RWPE1 (cell line): ENCODE measurements around the gene SLC47A2.

Source experiments
- CTCF ChIA-PET: fragments of 350-600 bp; sonication (Branson Sonifier 250); formaldehyde crosslinking; extraction: SDS; loops from one replicate; lab custom pipeline; 2021; lab: Yijun Ruan, JAX
- POLR2A ChIA-PET: fragments of 400-600 bp; formaldehyde crosslinking; extraction: SDS; loops from one replicate; lab custom pipeline; 2020; ENCODE audit warnings: antibody characterized with exemption; ENCODE audit not compliant: low non-redundant PET; lab: Yijun Ruan, JAX
- DNase-seq: peaks from one replicate; pipeline ENCODE4 v3.0.0; 2012; ENCODE audit warnings: low spot score
- H3K27ac ChIP-seq: fragments of 450-650 bp; 2 replicates; pipeline ENCODE4 v1.5.1; 2017
- TF ChIP-seq, protein P1 (sequence below): fragments of 450-650 bp; conservative IDR thresholded peaks from 2 replicates; pipeline ENCODE4 v1.5.1; 2017; ENCODE audit warnings: low read depth, mild to moderate bottlenecking

Gene SLC47A2

DNA sequence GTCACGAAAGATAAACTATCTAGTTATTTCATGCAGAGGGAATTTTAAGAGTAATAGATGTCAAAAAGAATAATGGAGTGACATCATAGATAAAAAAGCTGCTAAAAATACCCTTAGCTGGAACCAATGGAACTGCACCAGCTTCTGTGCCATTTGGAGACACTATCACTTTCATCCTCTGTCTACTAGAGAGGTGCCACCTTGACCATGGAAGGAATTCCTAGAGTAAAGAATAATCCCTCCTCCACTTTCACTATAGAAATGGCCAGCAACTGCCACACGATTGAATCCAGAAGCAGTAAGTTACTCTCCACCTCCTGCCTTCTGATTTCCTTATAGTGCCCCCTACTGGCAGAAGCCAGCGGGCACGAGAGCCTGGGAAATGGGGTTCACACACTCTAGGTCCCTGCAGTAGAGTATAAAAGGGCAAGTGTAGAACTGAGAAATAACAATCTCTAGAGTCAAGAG lies 70.6 kb downstream of the SLC47A2 start:
- TF ChIP-seq, protein P1, sequence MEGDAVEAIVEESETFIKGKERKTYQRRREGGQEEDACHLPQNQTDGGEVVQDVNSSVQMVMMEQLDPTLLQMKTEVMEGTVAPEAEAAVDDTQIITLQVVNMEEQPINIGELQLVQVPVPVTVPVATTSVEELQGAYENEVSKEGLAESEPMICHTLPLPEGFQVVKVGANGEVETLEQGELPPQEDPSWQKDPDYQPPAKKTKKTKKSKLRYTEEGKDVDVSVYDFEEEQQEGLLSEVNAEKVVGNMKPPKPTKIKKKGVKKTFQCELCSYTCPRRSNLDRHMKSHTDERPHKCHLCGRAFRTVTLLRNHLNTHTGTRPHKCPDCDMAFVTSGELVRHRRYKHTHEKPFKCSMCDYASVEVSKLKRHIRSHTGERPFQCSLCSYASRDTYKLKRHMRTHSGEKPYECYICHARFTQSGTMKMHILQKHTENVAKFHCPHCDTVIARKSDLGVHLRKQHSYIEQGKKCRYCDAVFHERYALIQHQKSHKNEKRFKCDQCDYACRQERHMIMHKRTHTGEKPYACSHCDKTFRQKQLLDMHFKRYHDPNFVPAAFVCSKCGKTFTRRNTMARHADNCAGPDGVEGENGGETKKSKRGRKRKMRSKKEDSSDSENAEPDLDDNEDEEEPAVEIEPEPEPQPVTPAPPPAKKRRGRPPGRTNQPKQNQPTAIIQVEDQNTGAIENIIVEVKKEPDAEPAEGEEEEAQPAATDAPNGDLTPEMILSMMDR: peak; percentile 39; the same call in 1 of the 2 replicates
- ChIA-PET POLR2A (no interaction called here), CTCF (interaction anchor here (0.7 kb wide), 1 partner anchor 68 kb away, joined by 3 read pairs; no protein-coding TSS in a partner anchor)
- DNase-seq: no peak
- H3K27ac ChIP-seq: no peak overlapping the region; the same call in 1 of the 2 replicates

DNA sequence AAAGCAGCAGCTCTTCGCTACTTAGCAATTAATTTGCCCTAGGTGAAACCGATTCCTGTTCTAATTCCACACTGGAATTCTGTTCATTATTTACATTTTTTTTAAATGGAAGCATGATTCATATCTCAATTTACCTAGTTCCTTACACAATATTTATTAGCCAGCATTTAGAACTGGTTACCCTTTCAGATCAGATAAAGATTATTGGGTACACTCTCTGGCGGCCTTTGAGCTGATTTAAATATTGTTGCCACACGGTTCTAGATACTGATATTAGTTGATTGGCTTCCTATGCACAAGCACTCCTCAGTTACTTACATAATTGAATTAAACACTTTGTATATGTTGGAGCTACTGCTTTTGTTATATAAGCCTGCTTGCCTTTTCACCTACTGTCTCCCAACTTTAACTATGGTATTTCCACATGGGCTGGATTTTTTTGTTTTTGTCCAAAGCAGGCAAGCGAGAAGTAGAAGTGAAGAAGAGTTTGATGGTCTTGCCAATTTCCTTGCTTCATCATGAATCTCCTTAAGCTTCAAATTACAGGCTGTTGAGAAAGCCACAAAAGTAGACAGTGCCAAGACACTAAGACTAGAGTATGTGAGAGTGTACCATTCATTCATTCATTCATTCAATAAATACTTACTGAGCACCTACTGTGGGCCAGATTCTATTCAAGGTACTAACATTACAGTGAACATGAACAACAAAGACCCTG lies 71.7 kb downstream of the SLC47A2 start:
- POLR2A ChIA-PET: no interaction called here
- TF ChIP-seq, protein P1: no peak
- no peak for DNase-seq
- H3K27ac ChIP-seq: no peak overlapping the region
- CTCF ChIA-PET: no interaction called here

DNA sequence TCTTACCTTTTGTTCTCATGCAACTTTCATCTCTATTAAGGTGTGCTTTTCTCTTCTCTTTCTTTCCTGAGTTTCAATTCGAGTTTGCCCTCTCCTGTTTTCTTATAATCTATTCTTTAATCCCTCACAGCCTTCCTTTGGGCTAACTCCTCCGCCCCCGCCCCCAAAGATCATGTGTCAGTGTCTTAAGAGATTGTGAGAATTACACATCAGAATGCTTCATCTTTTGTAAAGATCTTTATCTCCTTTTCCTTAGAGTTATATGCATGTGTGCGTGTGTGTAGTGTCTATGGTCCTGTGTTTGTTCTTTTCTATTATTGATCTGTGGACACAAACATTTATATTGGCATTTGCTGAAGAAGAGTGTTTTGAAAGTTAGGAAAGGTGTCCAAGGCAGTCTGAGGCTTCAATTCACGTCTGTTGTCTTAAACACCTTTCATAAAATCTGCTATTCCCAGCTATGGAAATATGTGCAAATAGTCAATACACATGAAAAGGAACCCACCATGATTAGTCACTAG lies 74.0 kb downstream of the SLC47A2 start:
- H3K27ac ChIP-seq: no peak overlapping the region
- POLR2A ChIA-PET: no interaction called here
- CTCF ChIA-PET: no interaction called here
- DNase-seq: no peak
- TF ChIP-seq, protein P1: no peak

DNA sequence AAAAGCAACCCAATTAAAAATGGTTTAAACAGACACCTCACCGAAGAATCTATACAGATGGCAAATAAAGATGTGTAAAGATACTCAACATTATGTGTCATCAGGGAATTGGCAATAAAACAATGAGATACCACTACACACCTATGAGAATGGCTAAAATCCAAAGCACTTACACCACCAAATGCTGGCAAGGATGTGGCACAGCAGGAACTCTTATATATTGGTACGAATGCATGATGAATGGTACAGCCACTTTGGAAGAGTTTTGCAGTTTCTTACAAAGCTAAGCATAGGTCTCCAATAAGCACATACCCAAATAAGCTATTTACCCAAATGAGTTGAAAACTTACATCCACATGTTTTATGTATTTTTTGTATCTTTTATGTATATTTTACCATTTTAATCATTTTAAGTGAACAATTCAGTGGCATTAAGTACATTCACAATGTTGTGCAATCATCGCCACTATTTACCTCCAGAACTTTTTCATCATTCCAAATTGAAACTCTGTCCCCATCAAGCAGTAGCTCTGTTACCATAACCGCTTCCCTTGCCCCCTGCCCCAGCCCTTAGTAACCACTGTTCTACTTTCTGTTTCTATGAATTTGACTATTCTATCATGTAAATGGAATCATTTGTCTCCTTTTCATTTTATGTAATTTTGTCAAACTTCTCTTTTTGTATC lies 74.6 kb downstream of the SLC47A2 start:
- POLR2A ChIA-PET: no interaction called here
- TF ChIP-seq, protein P1: no peak
- CTCF ChIA-PET: no interaction called here
- H3K27ac ChIP-seq: no peak overlapping the region
- DNase-seq: no peak

DNA sequence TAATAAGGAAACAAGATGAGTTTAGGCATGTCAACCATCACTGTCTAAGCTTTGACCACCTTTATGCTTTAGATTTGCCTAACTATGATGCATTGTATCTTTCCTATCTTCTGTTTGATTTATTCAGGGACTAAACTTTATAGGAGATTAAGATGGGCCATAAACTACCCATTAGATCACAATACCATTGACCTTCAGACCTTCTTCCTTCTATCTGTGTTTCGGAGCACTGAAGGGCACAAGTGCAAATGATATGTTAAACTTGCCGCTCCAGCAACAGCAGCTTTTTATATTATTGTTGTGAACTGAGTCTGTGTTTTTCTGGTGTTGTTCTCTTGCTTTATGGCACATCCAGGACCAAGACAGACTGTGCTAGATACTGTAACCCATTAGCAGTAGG lies 84.5 kb downstream of the SLC47A2 start:
- no peak overlapping the region for H3K27ac ChIP-seq
- DNase-seq: no peak
- ChIA-PET CTCF (interaction anchor here (0.6 kb wide), 1 partner anchor 167 kb away, joined by 4 read pairs; no protein-coding TSS in a partner anchor), POLR2A (no interaction called here)
- TF ChIP-seq, protein P1: no peak

DNA sequence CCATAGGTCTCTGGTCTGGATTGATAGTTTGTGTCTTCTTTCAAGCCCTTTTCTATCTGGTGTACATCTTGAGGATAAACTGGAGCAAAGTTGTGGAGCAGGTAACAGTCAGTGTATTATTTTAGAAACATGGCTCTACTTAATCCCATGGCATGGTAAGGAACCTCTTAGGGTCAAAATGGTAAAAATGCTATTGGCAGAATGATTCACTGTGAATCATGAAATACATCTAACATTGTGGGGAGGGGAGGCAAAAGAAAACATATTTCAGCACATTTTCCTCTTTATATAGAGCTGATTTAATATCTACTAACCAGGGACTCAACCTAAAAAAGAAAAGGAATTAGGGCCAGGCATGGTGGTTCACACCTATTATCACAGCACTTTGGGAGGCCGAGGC lies 85.7 kb downstream of the SLC47A2 start:
- DNase-seq: no peak
- POLR2A ChIA-PET: no interaction called here
- H3K27ac ChIP-seq: no peak overlapping the region
- CTCF ChIA-PET: no interaction called here
- TF ChIP-seq, protein P1: no peak
